ENCODE results near the gene YEATS4.

The YEATS4 gene

GRCh38 chr12:69359531-69360347 is at the start of gene YEATS4:
Gene YEATS4 (plus strand): TSS chr12:69359743. CDS start chr12:69359973, 230 bp downstream.
- TF ChIP-seq YY1 (IDR thresholded peaks at IDR 0.05; ENCODE audit: low read depth) (peak; percentile 79; the same call in 1 of the 2 replicates), CREB1 (IDR thresholded peaks at IDR 0.05; ENCODE audit: low read depth) (peak; percentile 85), MAX (IDR thresholded peaks at IDR 0.05) (peak; percentile 95), EGR1 (IDR thresholded peaks at IDR 0.05) (peak; percentile 78), CEBPB (IDR thresholded peaks at IDR 0.05) (no peak), REST (IDR thresholded peaks at IDR 0.05; ENCODE audit: low read depth) (peak; percentile 39; the same call in 1 of the 2 replicates), NFIC (IDR thresholded peaks at IDR 0.05) (peak; percentile 65), TEAD4 (IDR thresholded peaks at IDR 0.05) (no peak; the same call in none of the 2 replicates), TCF12 (IDR thresholded peaks at IDR 0.05; ENCODE audit: low read depth) (0 out of 2 replicates have a peak, but pooled peaks have one; percentile 71), RAD21 (IDR thresholded peaks at IDR 0.05; ENCODE audit: low read depth) (no peak), EP300 (IDR thresholded peaks at IDR 0.05; ENCODE audit: borderline replicate concordance) (peak; percentile 46; the same call in 1 of the 2 replicates), FOXM1 (IDR thresholded peaks at IDR 0.05; ENCODE audit: borderline replicate concordance, low read depth) (peak; percentile 76; the same call in 1 of the 2 replicates), TAF1 (IDR thresholded peaks at IDR 0.05; ENCODE audit: low read depth) (peak; percentile 92), USF1 (IDR thresholded peaks at IDR 0.05) (no peak), ZBTB7A (IDR thresholded peaks at IDR 0.05; ENCODE audit: low read depth) (peak; percentile 76; the same call in 1 of the 2 replicates)

- TF ChIP-seq USF1 (IDR thresholded peaks at IDR 0.05) (no peak), FOXM1 (IDR thresholded peaks at IDR 0.05; ENCODE audit: borderline replicate concordance, low read depth) (no peak), YY1 (IDR thresholded peaks at IDR 0.05; ENCODE audit: low read depth) (no peak), TCF12 (IDR thresholded peaks at IDR 0.05; ENCODE audit: low read depth) (no peak), TEAD4 (IDR thresholded peaks at IDR 0.05) (no peak)
Measured at GRCh38 chr12:69313209-69313608, 46.3 kb upstream of the YEATS4 start.

GRCh38 chr12:69318225-69318624 is 41.3 kb upstream of the YEATS4 start:
- TF ChIP-seq YY1 (IDR thresholded peaks at IDR 0.05; ENCODE audit: low read depth) (no peak), REST (IDR thresholded peaks at IDR 0.05; ENCODE audit: low read depth) (no peak), RAD21 (IDR thresholded peaks at IDR 0.05; ENCODE audit: low read depth) (no peak), TCF12 (IDR thresholded peaks at IDR 0.05; ENCODE audit: low read depth) (no peak), NFIC (IDR thresholded peaks at IDR 0.05) (no peak)

GRCh38 chr12:69321351-69321750 is 38.2 kb upstream of the YEATS4 start:
- no peak for TF ChIP-seq TAF1 (IDR thresholded peaks at IDR 0.05; ENCODE audit: low read depth)
- TF ChIP-seq CREB1 (IDR thresholded peaks at IDR 0.05; ENCODE audit: low read depth), result no peak
- TF ChIP-seq EP300 (IDR thresholded peaks at IDR 0.05; ENCODE audit: borderline replicate concordance), result no peak
- TF ChIP-seq TCF12 (IDR thresholded peaks at IDR 0.05; ENCODE audit: low read depth), result no peak
- TF ChIP-seq CEBPB (IDR thresholded peaks at IDR 0.05), result no peak
- no peak for TF ChIP-seq MAX (IDR thresholded peaks at IDR 0.05)
- TF ChIP-seq NFIC (IDR thresholded peaks at IDR 0.05), result no peak
- TF ChIP-seq USF1 (IDR thresholded peaks at IDR 0.05), result no peak
- no peak for TF ChIP-seq TEAD4 (IDR thresholded peaks at IDR 0.05)
- no peak for TF ChIP-seq ZBTB7A (IDR thresholded peaks at IDR 0.05; ENCODE audit: low read depth)
- no peak for TF ChIP-seq YY1 (IDR thresholded peaks at IDR 0.05; ENCODE audit: low read depth)
- TF ChIP-seq EGR1 (IDR thresholded peaks at IDR 0.05), result no peak

- TF ChIP-seq EP300 (IDR thresholded peaks at IDR 0.05; ENCODE audit: borderline replicate concordance), result no peak
- no peak for TF ChIP-seq FOXM1 (IDR thresholded peaks at IDR 0.05; ENCODE audit: borderline replicate concordance, low read depth)
- TF ChIP-seq RAD21 (IDR thresholded peaks at IDR 0.05; ENCODE audit: low read depth), result no peak
- no peak for TF ChIP-seq ZBTB7A (IDR thresholded peaks at IDR 0.05; ENCODE audit: low read depth)
- TF ChIP-seq CEBPB (IDR thresholded peaks at IDR 0.05), result no peak
- no peak for TF ChIP-seq MAX (IDR thresholded peaks at IDR 0.05)
- no peak for TF ChIP-seq USF1 (IDR thresholded peaks at IDR 0.05)
- TF ChIP-seq TEAD4 (IDR thresholded peaks at IDR 0.05), result no peak
- TF ChIP-seq REST (IDR thresholded peaks at IDR 0.05; ENCODE audit: low read depth), result no peak
- TF ChIP-seq EGR1 (IDR thresholded peaks at IDR 0.05), result no peak
- TF ChIP-seq NFIC (IDR thresholded peaks at IDR 0.05), result no peak
- no peak for TF ChIP-seq YY1 (IDR thresholded peaks at IDR 0.05; ENCODE audit: low read depth)
- no peak for TF ChIP-seq CREB1 (IDR thresholded peaks at IDR 0.05; ENCODE audit: low read depth)
- no peak for TF ChIP-seq TAF1 (IDR thresholded peaks at IDR 0.05; ENCODE audit: low read depth)
- no peak for TF ChIP-seq TCF12 (IDR thresholded peaks at IDR 0.05; ENCODE audit: low read depth)
Measured at GRCh38 chr12:69324797-69325466, 34.6 kb upstream of the YEATS4 start.

All from Ishikawa (cell line).